DOHH2 (cell line): ENCODE results near the gene GPC5.

Experiments
- EZH2phosphoT487 ChIP-seq: fragments of 200-600 bp; sonication (generic); IDR thresholded peaks from 2 replicates; pipeline ENCODE4 v1.6.1; 2017; ENCODE audit warnings: borderline replicate concordance, mild to moderate bottlenecking, antibody characterized with exemption, low read length, moderate library complexity, mixed read lengths
- TF ChIP-seq, protein P1 (sequence below): fragments of 200-600 bp; sonication (generic); IDR thresholded peaks from one replicate; pipeline ENCODE4 v1.5.1; 2014; ENCODE audit warnings: antibody characterized with exemption, mild to moderate bottlenecking, low read depth, low read length; ENCODE audit not compliant: poor library complexity, severe bottlenecking

DNA sequence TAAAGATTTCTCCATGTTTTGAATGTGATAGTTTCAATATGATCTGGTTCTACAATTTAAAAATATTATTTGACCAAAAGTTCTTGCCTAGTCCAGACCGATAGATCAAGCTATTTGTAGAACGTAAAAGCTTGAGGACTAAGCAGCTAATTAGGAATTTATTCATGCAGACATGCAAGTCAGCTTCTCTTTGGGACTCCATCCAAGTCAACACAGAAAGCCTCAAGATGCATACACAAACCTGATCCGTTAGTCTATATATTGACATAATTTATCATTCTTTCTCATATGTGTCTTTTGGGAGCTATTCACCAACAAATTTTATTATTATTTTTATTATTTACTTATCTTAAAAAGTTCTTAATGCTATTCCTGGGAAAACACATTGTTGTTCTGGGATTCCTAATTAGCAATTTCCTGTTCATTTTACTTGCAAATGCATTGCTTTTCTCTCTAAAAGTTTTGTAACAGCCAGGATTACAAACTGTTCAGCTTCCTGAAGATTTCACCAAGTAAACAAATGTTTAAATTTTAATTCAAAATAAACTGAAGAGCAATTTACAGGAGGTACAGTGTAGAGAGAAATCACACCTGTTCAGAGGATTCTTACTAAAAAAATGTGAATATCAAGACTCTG lies 375.3 kb downstream of the GPC5 start:
- TF ChIP-seq, protein P1, sequence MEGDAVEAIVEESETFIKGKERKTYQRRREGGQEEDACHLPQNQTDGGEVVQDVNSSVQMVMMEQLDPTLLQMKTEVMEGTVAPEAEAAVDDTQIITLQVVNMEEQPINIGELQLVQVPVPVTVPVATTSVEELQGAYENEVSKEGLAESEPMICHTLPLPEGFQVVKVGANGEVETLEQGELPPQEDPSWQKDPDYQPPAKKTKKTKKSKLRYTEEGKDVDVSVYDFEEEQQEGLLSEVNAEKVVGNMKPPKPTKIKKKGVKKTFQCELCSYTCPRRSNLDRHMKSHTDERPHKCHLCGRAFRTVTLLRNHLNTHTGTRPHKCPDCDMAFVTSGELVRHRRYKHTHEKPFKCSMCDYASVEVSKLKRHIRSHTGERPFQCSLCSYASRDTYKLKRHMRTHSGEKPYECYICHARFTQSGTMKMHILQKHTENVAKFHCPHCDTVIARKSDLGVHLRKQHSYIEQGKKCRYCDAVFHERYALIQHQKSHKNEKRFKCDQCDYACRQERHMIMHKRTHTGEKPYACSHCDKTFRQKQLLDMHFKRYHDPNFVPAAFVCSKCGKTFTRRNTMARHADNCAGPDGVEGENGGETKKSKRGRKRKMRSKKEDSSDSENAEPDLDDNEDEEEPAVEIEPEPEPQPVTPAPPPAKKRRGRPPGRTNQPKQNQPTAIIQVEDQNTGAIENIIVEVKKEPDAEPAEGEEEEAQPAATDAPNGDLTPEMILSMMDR: no peak
- TF ChIP-seq EZH2phosphoT487: no peak
